SIG-M5 treated with dmso at 0.1 percent for 504 hours (cell line): ENCODE data around the gene SETD1B.
"Not testable (repeated sequence)": the region's sequence is repeated elsewhere in the genome, so short reads cannot be mapped to it uniquely, and the experiment has no call there.

Source experiments
- DNase-seq: peaks from one replicate; lab custom pipeline; 2025; ENCODE audit not compliant: unreplicated experiment; lab: John Stamatoyannopoulos, UW

SETD1B gene

DNA sequence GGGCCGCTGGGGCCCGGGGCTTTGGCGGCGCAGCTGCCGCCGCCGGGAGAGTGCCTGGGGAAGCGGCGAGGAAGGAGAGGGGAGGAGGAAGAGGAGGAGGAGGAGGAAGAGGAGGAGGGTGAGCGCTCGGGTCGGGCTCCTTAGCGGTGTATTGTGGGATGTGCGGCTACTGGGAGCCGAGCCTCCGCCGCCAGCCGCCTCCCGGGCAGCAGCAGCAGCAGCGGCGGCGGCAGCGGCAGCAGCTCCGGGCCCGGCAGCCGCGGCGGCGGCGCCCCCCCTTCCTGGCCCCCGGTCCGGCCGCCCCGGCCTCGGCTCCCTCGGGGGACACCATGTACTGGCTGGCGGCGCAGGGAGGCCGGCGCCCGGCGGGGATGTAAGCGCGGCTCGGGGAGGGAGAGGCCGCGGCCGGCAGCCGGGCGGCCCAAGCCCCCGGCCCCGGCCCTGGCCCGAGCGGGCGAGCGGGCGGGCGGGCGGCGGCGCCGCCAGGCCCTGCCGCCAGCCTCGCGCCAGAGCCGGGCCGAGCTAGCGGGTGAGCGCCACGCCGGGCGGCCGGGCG lies at the start of gene SETD1B:
TSS of gene SETD1B (plus strand) at position 149 of the 556 bp plus-strand sequence. CDS start 729 bp downstream, outside the sequence.
- DNase-seq: peak; percentile 83

DNA sequence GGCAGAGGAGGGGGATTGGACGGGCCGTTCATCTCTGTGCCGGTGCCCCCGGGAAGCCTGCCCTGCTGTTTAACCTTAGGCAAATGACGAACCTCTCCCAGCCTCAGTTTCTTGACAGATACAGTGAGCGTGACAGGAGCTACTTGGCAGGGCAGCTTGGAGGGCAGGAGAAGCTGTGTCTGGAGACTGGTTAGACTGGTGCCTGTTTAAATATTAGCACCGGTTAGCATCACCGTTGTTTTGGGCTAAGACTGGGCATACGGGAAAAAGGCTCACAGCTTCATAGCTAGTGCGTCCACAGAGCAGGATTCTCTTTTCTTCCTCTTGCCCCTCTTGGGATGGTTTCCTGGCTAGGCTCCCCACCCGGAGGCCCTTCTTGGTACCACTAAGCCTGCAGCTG lies 49.0 kb upstream of the SETD1B start:
- peak; percentile 46 for DNase-seq

DNA sequence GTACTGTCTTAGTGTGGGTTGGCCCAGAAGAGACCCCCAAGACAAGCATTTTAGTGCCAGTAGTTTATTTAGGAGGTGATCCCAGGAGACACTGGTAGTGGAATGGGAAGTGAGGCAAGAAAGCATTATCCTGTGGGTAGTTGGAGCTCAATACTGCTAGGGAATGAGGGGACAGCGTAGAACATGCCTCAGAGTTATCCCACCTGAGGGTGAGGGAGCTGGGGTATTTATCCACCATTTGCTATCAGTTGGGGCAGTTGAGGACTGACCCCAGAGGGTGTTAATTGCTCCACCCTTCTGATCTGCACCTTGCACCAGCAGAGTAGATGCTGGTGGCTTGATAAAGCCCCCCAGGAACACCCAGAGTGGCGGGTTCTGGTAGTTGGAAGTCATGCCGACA lies 48.2 kb upstream of the SETD1B start:
- DNase-seq: no peak

DNA sequence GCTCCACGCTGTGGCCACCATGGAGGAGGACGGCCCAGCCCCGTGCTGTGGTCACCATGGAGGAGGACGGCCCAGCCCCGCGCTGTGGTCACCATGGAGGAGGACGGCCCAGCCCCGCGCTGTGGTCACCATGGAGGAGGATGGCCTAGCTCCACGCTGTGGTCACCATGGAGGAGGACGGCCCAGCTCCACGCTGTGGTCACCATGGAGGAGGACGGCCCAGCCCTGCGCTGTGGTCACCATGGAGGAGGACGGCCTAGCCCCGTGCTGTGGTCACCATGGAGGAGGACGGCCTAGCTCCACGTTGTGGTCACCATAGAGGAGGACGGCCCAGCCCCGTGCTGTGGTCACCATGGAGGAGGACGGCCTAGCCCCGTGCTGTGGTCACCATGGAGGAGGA lies 45.3 kb upstream of the SETD1B start:
- DNase-seq: not testable (repeated sequence)

DNA sequence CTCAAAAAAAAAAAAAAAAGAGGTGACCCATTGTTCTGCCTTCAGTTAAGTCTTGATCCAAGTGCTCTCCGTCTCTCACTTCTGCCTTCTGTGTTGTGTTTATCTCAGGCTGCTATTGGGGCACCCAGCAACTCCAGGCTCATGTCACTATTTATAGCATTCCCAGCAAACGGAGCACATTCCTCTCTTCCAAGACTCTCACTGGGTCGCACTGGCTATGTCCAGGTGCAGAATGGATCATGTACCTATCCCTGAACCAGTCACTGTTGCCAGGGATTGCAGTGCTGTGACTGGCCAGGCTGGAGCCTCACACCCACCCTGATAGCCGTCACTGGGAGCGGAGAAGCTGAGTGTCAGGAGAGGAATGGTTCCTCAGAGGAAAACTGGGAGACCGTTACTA lies 41.5 kb upstream of the SETD1B start:
- no peak for DNase-seq

DNA sequence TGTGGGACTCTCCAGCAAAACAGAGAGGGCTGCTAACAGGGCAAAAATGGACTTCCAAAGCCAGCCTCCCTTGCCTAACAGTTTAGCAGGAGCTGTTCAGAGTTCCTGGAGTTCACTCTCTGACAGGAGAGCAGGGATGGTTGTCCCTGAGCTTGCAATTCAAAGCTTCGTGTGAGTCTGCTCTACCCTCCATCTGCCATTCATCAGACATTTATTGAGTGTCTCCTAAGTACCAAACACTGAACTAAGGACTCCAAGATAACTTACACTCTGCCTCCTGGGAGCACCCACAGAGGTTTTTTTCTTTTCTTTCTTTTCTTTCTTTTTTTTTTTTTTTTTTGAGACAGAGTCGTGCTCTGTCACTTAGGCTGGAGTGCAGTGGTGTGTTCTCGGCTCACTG lies 39.0 kb upstream of the SETD1B start:
- no peak for DNase-seq

DNA sequence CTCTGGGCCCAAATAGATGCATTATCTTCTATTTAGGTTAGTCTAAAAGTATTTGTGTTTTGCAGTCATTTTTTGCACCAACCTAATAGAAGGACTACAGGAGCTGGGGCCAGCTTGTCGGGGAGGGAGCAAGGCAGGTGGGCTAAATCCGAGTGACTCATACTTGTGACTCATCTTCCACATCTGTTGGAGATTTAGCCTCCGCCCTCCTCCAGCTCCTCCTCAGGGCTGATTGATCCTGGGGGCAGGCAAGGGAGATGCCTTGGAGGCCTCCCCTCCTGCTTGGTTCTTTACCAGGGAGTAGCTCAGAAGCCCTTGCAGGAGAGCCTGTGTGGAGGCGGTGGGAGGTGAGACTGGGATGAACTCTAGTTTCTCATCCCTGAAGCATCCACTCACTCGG lies 38.2 kb upstream of the SETD1B start:
- no peak for DNase-seq

DNA sequence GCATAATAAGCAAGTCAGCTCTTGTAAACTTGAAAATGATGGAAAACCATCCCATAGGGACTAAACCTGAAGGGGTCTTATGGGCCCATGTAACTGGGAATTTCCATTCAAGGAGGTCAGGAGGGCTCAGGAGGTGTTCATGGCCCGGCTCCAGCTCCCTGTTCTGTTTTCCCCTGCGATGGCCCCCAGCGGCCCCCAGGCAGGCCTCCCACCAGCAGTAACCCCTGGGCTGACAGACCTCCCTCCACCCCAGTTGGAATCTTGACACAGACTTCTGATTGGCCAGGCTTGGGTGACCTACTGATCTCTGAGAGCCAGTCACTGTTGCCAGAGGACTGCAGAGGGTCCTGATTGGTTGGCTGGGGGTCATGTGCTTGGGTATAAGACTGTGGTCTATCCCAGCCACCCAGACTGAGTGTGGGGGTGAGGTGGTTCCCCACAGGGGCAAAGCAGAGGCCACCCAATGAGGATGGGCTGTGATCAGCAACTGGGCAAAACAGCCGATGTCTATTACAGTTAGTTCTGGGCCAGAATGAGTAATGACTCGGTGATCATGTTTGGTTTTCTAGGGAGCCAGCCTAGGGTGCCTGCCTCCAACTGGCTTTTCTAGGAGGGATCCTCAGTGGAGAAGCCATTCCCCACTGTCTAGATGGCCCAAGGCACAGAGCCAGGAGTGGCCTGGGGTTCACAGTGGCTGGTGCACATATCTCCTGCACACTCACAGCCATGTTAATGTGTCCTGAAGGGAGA lies 37.3 kb upstream of the SETD1B start:
- DNase-seq: no peak

DNA sequence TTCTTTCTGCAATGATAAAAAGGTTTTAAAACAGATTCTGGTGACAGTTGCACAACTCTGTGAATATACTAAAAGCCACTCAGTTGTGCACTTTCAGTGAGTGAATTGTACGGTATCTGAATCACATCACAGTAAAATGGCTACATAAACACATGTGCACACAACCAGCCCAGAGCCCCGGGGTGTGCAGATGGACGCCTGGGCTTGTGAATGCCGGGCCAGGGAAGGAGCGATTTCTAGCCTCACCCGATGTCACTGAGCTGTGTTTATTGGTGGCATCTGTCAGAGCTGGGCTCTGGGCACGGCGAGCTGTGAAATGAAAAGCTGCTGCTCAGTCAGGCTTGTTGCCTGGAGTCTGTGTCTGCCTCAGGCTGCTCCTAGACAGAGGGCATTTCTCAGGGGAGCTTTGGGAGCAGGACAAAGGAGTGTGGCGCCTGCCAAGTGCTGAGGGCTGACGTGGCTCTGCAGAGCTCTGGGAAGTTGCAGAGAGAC lies 36.2 kb upstream of the SETD1B start:
- no peak for DNase-seq

DNA sequence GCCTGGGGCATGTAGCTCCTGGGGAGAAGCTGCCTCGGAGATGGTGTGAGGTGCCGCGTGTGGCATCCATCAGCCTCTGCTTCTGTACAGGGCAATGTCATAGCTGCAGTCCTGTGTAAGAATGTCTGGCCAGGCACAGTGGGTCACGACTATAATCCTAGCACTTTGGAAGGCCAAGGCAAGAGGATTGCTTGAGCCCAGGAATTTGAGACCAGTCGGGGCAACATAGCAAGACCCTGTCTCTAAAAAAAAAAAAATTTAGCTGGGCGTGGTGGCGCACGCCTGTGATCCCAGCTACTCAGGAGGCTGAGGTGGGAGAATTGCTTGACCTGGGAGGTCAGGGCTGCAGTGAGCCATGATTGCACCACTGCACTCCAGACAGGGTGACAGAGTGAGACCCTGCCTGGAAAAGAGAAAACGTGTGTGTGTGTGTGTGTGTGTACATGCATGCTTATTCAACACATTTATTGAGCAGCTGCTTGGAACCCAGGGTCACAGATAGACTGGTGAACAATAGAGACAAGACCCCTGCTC lies 34.4 kb upstream of the SETD1B start:
- DNase-seq: no peak

DNA sequence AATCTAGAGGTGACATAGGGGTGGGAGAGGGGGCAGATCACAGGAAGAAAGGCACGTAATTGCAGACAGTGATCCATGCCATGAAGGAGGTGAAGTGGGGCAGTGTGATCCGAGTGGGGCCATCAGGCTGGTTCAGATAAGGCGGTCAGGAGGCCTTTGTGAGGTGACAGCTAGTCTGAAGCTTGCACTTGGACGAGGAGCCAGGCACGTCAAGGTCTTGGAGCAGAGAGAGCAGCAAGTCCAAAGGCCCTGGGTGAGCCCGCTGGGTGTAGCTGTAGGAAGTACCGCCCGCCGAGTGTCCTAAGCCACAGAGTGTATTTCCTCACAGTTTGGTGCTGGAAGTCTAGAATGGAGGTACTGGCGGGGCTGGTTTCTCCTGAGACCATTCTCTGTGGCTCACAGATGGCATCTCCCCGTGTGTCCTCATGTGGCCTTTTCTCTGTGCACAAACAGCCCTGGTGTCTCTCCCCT lies 33.9 kb upstream of the SETD1B start:
- DNase-seq: peak; percentile 36

DNA sequence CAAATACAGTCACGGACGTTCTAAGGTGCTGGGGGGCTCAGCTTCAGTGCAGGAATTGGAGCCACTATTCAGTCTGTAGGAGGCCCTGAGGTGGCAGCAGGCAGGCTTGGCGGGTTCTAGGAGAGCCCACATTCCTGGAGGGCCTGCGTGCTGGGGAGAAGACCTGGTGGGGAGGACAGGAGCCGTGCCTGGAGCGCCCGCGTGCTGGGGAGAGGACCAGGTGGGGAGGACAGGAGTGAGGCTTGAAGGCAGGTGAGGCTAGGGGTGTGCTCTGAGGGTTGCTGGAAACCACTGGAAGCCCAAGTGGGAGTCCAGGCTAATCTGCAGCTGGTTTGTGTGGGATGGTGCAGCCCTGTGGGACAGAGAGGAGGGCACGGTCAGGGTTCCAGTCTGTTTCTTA lies 33.4 kb upstream of the SETD1B start:
- DNase-seq: no peak

DNA sequence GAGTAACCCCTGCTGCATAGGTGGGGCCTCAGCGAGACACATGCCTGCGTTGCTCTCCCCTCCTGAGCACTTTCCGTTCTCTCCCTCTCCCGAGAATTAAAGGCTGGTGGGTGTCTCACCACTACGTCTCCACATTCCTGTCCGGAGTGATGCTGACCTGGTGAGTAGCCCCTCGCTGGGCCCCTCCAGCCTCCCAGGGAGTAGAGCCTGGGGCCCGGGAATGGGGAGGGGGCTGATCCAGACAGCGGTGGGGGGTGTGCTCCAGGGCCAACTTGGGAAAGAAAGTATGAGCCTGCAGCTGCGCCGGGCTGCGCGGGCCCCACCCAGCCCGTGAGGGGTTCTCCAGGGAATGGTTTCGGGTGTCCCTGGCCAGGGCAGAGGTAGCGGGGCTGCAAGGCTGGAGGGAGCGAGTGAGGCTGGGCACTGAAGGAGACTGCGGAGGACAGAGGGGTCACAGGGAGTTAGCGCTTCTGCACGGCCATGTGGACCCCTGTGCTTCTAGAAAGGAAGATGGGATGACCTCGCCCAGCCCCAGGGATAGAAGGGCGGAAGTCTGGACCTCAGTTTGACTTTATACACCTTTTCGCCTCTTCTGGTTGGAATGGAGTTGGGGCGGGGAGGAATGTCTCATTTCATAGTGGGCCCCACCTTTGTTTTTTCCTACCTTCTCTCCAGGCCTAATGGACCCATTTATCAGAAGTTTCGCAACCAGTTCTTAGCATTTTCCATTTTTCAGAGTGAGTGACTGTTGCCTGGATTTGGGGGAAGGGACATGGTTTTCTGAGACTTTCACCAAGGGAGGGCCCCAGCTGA lies 32.8 kb upstream of the SETD1B start:
- DNase-seq: no peak

DNA sequence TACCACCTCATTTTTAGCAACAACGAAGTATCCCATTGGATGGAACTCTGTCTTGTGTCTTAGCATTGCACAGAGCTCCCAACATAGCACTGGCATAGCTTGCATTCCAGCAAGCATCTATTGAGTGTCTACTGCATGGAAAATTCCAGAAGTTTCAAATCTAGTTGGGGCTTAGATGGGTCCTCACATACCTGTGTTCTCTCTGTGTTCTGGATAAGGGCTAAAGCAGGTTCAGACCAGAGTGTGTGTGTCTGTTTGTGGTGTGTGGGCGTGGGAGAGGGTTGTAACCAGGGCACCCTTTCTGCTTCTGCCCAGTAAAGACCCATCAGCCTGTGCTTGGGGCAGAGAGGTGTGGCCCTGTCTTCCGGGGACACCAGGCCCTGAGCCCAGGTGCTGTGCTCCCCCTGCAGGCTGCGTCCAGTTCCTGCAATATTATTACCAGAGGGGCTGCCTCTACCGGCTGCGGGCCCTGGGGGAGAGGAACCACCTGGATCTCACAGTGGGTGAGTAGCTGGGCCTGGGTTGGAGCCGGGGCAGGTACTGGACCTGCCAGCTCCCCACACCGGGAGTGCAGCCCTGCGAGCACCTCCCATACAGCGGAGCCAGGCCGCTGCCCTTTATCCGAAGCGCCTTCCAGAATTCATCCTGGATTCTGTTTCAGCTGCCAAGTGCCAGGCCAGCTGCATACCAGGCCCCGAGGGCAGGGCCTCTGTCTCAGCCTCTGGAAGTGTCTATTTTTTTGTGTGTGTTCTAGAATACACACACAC lies 30.6 kb upstream of the SETD1B start:
- peak; percentile 62 for DNase-seq

DNA sequence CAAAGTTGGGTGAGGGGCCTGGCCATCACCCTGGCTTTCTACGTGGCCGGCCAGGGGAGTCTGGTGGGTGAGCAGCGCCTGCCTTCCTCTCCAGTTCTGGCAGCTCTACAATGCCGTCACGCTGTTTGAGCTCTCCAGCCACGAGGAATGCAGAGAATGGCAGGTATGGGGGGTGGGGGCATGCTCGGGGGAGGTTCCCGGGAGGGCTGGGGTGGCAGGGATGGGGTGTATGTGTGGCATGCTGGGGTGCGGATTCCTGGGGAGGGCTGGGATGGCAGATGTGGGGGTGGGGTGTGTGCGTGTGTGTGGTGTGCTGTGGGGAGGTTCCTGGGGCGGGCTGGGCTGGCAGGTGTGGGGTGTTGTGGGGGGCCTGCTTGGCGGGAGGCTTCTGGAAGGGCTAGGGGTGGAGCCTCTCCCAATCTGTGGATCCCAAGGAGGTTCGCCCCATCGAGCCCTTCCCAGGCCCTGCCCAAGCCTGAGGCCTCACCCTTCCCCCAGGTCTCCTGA lies 28.8 kb upstream of the SETD1B start:
- DNase-seq: no peak

DNA sequence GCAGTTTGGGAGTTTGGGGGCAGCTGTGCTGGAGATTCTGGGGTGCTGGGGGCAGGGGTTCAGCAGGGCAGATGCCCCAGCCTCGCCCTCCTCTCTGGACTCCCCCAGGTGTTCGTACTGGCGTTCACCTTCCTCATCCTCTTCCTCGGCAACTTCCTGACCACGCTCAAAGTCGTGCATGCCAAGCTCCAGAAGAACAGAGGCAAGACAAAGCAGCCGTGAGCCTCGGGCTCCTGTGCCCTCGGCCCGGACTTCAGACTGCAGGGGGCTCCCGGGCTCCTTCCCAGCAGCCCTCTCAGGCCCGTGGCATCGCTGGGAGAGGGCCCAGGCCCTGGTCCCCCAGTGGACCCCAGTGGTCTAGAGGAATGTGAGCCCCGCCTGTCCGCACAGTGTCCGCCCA lies 28.3 kb upstream of the SETD1B start:
- no peak for DNase-seq

DNA sequence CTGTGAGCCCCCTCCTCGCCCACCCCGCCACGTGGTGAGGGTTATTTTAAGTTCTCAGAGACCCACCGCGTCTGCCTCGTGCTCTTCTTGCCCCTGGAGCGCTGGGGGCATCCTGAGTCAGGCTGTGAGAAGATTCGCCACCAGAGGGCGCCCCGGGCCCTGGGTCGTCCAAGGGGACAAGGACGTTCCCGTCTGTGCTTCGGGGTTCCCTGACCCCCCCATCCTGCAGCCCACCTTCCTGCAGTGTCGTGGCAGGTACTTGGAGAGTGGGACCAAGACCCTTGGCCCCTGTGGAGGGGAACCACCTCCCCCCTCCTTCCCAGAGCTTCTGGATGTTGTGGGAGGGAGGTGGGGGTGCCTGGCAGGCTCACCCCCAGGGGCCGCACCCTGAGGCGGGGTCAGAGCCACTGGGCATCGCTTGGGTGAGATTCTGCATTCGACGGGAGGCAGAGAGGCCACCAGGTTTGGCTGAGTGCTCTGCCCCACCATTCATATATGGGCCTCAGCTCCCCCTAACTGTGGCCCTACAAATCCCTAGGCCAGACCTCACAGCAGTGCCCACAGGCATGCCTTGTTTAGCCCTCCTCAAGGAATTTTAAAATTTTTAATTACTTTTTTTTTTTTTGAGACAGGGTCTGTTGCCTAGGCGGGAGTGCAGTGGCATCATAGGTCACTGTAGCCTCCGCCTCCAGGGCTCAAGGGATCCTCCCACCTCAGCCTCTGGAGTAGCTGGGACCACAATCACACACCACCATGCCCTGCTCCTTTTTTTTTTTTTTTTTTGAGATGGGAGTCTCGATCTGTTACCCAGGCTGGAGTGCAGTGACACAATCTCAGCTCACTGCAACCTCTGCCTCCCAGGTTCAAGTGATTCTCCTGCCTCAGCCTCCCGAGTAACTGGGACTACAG lies 27.4 kb upstream of the SETD1B start:
- peak; percentile 70 for DNase-seq

DNA sequence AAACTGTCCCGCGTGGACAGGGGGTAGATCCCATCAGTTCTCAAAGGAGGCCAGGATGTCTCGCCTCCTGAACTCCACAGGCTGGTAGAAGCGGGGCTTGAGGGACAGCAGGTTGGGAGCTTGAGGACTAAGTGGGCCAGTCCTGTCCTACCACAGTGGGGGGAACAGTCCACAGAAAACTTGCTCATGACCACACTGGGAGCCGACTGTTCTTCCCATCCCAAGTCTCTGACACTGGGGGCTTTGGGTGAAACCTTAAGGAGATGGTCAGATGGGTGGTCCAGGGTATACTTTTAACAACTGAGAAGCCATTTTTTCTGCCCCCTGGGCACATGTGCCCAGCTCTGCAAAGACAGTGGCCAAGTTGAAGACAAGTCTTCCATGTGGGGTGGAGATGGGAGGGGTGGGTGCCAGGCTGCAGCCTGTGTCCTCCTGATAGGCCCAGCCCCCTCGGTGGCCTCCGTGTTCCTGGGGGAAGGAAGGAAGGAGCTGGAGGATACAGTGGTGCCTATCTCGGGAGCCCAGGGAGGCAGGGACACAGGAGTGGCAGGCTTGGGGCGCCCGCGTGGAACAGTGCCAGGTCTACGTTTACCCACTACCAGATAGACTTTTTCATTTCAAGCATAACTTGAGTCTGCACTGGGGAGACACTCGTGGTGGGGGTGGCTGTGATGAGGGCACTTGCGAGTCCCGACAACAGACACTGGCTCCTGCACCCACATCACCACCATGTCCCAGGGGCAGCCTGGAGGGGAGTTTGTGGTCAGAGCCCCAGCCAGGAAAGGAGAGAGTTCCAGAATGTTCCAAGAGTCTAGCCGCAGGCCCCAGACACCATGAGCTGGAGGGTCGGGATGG lies 25.0 kb upstream of the SETD1B start:
- DNase-seq: no peak
